Tibial artery (tissue), 4 donors: ENCODE measurements around the gene CDKN1A.

Source experiments
- DNase-seq, 2 donors: peaks; one replicate each; pipeline ENCODE4 v3.0.0-alpha.2; 2019
- H3K27ac ChIP-seq, 2 donors: fragments of 200-600 bp; sonication (generic) in 1 of 2; 1 replicate in 1 of 2; 2 replicates in 1 of 2; pipeline ENCODE4 v1.5.1; 2018 to 2019; ENCODE audit warnings: mild to moderate bottlenecking in 1 of 2
- H3K27me3 ChIP-seq, 2 donors: fragments of 200-600 bp; sonication (generic) in 1 of 2; one replicate each; pipeline versions ENCODE4 v1.5.1 to v1.6.0; 2016 to 2019
- H3K36me3 ChIP-seq, 3 donors: fragments of 200-600 bp; sonication (generic) in 2 of 3; one replicate each; pipeline ENCODE4 v1.5.1; 2016 to 2019; ENCODE audit warnings: mild to moderate bottlenecking in 2 of 3
- H3K4me1 ChIP-seq, 4 donors: fragments of 200-600 bp; sonication (generic) in 2 of 4; 1 replicate in 3 of 4; 2 replicates in 1 of 4; pipeline ENCODE4 v1.5.1; 2016 to 2019
- H3K4me3 ChIP-seq, 2 donors: fragments of 200-600 bp; sonication (generic) in 1 of 2; 1 replicate in 1 of 2; 2 replicates in 1 of 2; pipeline ENCODE4 v1.5.1; 2018 to 2019; ENCODE audit warnings: mild to moderate bottlenecking in 2 of 2
- H3K9me3 ChIP-seq, 3 donors: fragments of 200-600 bp; sonication (generic) in 1 of 3; one replicate each; pipeline ENCODE4 v1.5.1; 2016 to 2019
- intact Hi-C: fragments of 100-400 bp; cut with DNase I; formaldehyde crosslinking; loops from one replicate; pipeline ENCODE4 v1.15.0; 2023; ENCODE audit warnings: low total_unique reads
- TF ChIP-seq, protein P1 (sequence below), 2 experiments: fragments of 200-600 bp in 1 of 2; fragments of 450-650 bp in 1 of 2; IDR thresholded peaks; one replicate each; pipeline ENCODE4 v1.5.1; 2017 to 2019; ENCODE audit warnings: antibody characterized with exemption in 2 of 2, mild to moderate bottlenecking in 1 of 2, moderate library complexity in 1 of 2

CDKN1A gene

DNA sequence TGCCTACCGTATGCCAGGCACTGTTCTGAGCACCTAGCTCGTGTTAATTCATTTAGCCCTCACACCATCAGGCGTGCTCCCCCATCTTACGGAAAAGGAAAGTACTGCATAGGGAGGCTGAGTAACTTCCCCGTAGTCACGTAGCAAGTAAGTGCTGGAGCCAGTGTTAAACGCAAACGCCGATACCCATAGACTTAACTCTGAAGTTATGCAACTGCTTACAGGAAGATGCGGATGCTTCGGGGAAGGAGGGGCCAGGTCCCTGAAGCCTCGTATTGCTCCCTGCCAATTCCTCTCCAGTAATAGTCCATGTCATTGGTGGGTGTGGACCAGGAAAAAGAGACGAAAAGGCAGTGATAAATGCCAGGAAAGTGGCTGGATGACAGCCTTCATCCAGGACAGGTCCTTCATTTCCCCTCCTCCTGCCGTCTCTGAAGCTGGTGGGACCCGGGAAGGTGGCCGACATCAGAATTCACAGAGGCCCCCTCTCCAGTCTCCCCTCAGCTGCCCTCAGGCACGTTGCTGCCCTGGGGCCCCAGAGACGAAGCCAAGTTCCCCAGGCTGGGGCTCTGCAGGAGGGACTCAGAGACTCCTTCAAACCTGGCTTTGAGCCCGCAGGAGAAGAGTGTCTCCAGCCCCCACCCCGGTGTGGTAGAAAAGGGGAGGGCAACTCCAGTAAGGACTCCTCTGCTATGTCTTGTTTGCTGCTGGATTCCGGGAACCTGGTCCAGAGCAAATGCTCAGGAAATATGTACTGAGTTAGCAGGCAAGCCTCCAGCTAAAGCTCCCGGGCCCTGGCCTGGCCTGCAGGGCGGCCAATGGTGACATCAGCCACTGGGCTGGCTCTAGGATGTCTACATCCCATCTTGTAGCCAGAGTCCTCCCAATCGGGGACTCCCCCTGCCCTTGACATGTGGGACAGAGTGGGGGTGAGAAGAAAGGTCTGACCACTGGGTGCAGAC, 56.9 kb downstream of the CDKN1A start:
- peak overlapping the region; percentile 41 to 50 for H3K4me3 ChIP-seq
- peak overlapping the region; percentile 81 to 89 for H3K27ac ChIP-seq
- intact Hi-C loops: no loop called here
- TF ChIP-seq, protein P1, sequence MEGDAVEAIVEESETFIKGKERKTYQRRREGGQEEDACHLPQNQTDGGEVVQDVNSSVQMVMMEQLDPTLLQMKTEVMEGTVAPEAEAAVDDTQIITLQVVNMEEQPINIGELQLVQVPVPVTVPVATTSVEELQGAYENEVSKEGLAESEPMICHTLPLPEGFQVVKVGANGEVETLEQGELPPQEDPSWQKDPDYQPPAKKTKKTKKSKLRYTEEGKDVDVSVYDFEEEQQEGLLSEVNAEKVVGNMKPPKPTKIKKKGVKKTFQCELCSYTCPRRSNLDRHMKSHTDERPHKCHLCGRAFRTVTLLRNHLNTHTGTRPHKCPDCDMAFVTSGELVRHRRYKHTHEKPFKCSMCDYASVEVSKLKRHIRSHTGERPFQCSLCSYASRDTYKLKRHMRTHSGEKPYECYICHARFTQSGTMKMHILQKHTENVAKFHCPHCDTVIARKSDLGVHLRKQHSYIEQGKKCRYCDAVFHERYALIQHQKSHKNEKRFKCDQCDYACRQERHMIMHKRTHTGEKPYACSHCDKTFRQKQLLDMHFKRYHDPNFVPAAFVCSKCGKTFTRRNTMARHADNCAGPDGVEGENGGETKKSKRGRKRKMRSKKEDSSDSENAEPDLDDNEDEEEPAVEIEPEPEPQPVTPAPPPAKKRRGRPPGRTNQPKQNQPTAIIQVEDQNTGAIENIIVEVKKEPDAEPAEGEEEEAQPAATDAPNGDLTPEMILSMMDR (IDR thresholded peaks at IDR 0.05): peak; percentile 5 to 31
- H3K9me3 ChIP-seq: no peaks in the 10 kb centered on the region
- no peaks in the 10 kb centered on the region for H3K27me3 ChIP-seq
- peak; percentile 91 to 94 for DNase-seq
- H3K4me1 ChIP-seq: peaks cover 0 to 20% (median 16%) of the 10 kb centered on the region in 4 donors
- no peaks in the 10 kb centered on the region for H3K36me3 ChIP-seq
